ENCODE results near the gene ASB18. TPM values are rescaled to one million over a fixed set of nuclear protein-coding genes. Genes with fewer than 3 reads are reported as not detected.

ASB18 gene
- total RNA-seq, 1 experiment from 2014 or later, result not detected

DNA sequence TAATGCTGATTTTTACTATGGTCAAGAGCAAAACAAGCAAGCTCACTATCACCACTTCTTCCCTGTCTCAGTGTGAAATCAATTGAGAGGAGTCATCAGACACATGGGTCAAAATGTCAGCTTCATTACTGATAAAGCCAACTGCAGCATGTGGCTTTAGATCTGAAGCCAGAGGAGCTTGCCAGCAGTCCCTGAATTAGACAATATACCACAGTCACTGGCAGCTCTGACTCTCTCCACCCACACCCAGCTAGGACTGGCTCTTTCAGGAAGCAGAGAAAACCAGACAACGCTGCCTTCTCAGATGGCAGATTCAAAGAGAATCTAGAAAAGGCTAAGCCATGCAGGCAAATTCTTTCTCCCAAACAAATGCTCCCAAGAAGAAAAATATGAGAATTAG is 20.0 kb upstream of the ASB18 start:
- Mint-ChIP-seq H3K36me3 (no peaks in the 10 kb centered on the region; the same call in 1 of the 2 replicates), H3K4me1 (no peaks in the 10 kb centered on the region), H3K4me3 (no peak overlapping the region), H3K27ac (no peak overlapping the region), H3K27me3 (ENCODE audit: low read depth) (peaks cover 6% of the 10 kb centered on the region), H3K9me3 (peaks cover 40% of the 10 kb centered on the region)
- DNase-seq (ENCODE audit: low spot score) (no peak), ATAC-seq (no peak)
- ChIA-PET POLR2A (no interaction called here), CTCF (no interaction called here)
- TF ChIP-seq IRF2 (CRISPR knock-in tag; IDR thresholded peaks at IDR 0.05; ENCODE audit: borderline replicate concordance, low read depth) (no peak), TEAD1 (CRISPR knock-in tag; IDR thresholded peaks at IDR 0.05) (no peak), TP53 (CRISPR knock-in tag; IDR thresholded peaks at IDR 0.05) (no peak), HMGA2 (CRISPR knock-in tag; IDR thresholded peaks at IDR 0.05) (no peak), PREB (CRISPR knock-in tag; IDR thresholded peaks at IDR 0.05; ENCODE audit: borderline replicate concordance) (no peak), EMX1 (CRISPR knock-in tag; IDR thresholded peaks at IDR 0.05) (no peak), ERG (CRISPR knock-in tag; IDR thresholded peaks at IDR 0.05) (no peak), IRF1 (CRISPR knock-in tag; IDR thresholded peaks at IDR 0.05) (no peak)
- TF ChIP-seq, protein P1, sequence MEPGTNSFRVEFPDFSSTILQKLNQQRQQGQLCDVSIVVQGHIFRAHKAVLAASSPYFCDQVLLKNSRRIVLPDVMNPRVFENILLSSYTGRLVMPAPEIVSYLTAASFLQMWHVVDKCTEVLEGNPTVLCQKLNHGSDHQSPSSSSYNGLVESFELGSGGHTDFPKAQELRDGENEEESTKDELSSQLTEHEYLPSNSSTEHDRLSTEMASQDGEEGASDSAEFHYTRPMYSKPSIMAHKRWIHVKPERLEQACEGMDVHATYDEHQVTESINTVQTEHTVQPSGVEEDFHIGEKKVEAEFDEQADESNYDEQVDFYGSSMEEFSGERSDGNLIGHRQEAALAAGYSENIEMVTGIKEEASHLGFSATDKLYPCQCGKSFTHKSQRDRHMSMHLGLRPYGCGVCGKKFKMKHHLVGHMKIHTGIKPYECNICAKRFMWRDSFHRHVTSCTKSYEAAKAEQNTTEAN (CRISPR knock-in tag; IDR thresholded peaks at IDR 0.05), result no peak

GRCh38 chr2:236282406-236282805 is 18.2 kb upstream of the ASB18 start:
- ChIA-PET CTCF (no interaction called here), POLR2A (no interaction called here)
- ATAC-seq (no peak), DNase-seq (ENCODE audit: low spot score) (no peak)
- Mint-ChIP-seq H3K27ac (no peak overlapping the region), H3K27me3 (ENCODE audit: low read depth) (peaks cover under 1% of the 10 kb centered on the region; the same call in 1 of the 2 replicates), H3K9me3 (peaks cover 51% of the 10 kb centered on the region), H3K36me3 (no peaks in the 10 kb centered on the region; the same call in 1 of the 2 replicates), H3K4me3 (no peak overlapping the region), H3K4me1 (no peaks in the 10 kb centered on the region)
- TF ChIP-seq HMGA2 (CRISPR knock-in tag; IDR thresholded peaks at IDR 0.05) (no peak), GRHL2 (CRISPR knock-in tag; IDR thresholded peaks at IDR 0.05; ENCODE audit: insufficient replicate concordance, severe bottlenecking) (no peak), TEAD4 (CRISPR knock-in tag; IDR thresholded peaks at IDR 0.05) (no peak)
- TF ChIP-seq, protein P2, sequence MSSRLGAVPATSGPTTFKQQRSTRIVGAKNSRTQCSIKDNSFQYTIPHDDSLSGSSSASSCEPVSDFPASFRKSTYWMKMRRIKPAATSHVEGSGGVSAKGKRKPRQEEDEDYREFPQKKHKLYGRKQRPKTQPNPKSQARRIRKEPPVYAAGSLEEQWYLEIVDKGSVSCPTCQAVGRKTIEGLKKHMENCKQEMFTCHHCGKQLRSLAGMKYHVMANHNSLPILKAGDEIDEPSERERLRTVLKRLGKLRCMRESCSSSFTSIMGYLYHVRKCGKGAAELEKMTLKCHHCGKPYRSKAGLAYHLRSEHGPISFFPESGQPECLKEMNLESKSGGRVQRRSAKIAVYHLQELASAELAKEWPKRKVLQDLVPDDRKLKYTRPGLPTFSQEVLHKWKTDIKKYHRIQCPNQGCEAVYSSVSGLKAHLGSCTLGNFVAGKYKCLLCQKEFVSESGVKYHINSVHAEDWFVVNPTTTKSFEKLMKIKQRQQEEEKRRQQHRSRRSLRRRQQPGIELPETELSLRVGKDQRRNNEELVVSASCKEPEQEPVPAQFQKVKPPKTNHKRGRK (CRISPR knock-in tag; IDR thresholded peaks at IDR 0.05; ENCODE audit: borderline replicate concordance), result no peak

- POLR2A ChIA-PET, result no interaction called here
- no peaks in the 10 kb centered on the region for H3K4me1 Mint-ChIP-seq
- H3K9me3 Mint-ChIP-seq, result peaks cover 60% of the 10 kb centered on the region
- no peaks in the 10 kb centered on the region; the same call in 1 of the 2 replicates for H3K36me3 Mint-ChIP-seq
- TF ChIP-seq OVOL2 (CRISPR knock-in tag; IDR thresholded peaks at IDR 0.05; ENCODE audit: borderline replicate concordance) (no peak), NFYB (CRISPR knock-in tag; conservative IDR thresholded peaks at IDR 0.05; ENCODE audit: low read depth) (no peak), SMAD3 (CRISPR knock-in tag; IDR thresholded peaks at IDR 0.05; ENCODE audit: borderline replicate concordance) (no peak), USF1 (CRISPR knock-in tag; IDR thresholded peaks at IDR 0.05) (no peak), NFATC4 (CRISPR knock-in tag; IDR thresholded peaks at IDR 0.05) (no peak), GABPB1 (CRISPR knock-in tag; IDR thresholded peaks at IDR 0.05) (no peak), CREB1 (CRISPR knock-in tag; IDR thresholded peaks at IDR 0.05) (no peak), NR1H2 (CRISPR knock-in tag; IDR thresholded peaks at IDR 0.05) (no peak), TCF7 (CRISPR knock-in tag; IDR thresholded peaks at IDR 0.05; ENCODE audit: low read depth) (no peak)
- H3K4me3 Mint-ChIP-seq, result no peak overlapping the region
- ATAC-seq (no peak), DNase-seq (ENCODE audit: low spot score) (no peak)
- H3K27ac Mint-ChIP-seq, result no peak overlapping the region
- H3K27me3 Mint-ChIP-seq (ENCODE audit: low read depth), result no peaks in the 10 kb centered on the region; the same call in 1 of the 2 replicates
- CTCF ChIA-PET, result no interaction called here
Observed at GRCh38 chr2:236281423-236281822, 17.2 kb upstream of the ASB18 start.

All from WTC11 (cell line).